Stimulated activated CD8-positive, alpha-beta memory T cell treated with anti-CD3 and anti-CD28 coated beads, Interleukin-12 subunit alpha, Interleukin-12 subunit beta, amount 100 ng/mL, for 24 hours (primary cell): ENCODE measurements around the gene FRMPD2.
"Not testable (repeated sequence)": the region's sequence is repeated elsewhere in the genome, so short reads cannot be mapped to it uniquely, and the experiment has no call there.

Experiments
- DNase-seq: peaks from one replicate; pipeline ENCODE4 v3.0.0-alpha.2; 2020; ENCODE audit errors: extremely low read depth

FRMPD2 gene

DNA sequence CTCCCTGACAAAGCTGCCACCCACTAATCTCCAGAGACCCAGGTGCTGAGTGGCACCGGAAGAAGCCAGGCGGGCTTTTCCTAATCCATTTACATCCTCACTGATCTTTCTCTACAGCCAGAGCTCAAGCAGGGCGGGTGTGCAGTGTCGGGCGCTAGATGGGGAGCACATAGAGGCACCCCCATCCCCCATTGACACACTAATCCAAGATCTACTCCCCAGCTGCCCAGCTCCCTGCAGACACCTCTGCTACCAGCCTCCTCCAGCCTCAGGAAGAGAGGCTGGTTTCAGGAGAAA is 22.2 kb downstream of the FRMPD2 start:
- no peak for DNase-seq

DNA sequence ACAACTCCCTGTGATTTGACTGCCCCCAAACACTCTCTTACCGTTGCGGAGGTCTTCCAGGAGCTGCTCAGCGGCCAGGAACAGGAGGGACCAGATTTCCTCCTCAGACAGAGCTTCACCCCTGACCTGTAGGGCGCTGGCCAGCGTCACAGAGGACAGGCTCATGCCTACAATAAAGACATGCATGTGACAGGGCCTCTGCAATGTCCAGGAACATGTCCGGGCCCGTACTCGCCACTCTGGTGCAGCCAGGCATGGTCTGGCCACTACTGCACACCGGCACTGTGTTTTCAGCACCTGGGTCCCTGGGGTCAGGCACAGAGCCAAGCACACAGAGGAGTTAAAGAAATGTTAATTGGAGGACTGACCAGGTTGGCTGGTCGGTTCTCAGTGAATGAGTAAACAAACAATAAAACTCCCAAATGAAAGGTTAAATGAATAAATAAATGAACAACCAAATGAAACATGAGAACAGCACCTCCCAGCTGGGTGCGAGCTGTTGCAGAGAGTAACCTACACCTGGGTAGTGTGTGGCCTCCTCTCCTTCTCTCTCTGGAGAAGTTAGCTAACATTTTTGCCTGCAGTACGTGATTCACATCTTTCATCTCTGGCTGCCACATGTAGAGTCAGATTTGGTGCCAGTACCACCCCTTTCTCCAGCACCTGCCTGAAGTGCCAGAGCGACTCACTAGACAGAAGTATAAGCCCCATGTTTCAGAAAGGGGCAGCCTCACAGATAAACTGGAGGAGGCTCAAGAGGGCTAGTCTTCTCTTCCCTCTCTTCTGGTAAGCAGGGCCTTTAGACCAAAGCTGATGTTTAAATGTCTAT is 22.8 kb downstream of the FRMPD2 start:
- DNase-seq = no peak

DNA sequence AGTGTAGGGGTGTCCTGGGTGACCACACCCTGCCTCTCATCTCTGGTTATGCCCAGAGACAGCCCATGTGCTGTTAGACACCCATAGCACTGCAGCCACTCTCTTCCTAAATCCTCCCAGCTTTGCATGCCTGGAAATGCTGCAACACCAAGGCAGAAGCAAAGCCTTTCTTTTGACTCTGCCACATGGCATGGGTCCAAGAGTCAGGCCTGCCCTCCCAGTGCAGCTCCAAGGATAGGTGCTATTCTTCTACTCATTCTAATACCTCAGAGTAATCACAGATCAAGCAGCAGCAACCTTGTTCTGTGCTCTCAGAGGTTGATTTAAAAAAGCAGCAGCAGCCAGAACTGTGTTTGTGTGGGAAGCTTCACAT is 23.4 kb downstream of the FRMPD2 start:
- DNase-seq = no peak

DNA sequence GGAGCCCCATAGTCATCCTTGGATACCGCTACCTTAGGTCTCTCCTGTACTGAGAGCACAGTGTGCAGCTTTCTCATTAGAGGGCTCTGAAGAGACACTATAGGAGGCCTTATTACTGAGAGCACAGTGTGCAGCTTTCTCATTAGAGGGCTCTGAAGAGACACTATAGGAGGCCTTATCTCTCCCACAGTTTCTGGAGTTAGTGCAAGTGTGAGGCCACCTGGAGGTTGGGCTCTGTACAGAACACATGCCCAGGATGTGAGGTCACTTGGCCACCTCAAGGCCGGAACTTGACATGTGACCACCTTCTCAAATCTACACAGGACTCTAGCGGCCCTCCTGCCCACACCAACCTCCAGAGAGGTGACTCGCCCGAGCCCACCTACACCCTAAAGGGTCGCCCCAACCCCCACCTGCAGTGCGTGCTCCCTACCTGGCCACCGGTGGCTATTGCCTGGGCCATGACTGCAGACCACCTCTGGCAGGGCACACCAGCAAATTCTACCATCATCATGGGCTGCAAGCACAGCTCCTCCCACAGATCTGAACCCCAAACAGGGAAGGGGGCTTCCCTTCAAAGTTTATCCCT is 24.6 kb downstream of the FRMPD2 start:
- DNase-seq = no peak

DNA sequence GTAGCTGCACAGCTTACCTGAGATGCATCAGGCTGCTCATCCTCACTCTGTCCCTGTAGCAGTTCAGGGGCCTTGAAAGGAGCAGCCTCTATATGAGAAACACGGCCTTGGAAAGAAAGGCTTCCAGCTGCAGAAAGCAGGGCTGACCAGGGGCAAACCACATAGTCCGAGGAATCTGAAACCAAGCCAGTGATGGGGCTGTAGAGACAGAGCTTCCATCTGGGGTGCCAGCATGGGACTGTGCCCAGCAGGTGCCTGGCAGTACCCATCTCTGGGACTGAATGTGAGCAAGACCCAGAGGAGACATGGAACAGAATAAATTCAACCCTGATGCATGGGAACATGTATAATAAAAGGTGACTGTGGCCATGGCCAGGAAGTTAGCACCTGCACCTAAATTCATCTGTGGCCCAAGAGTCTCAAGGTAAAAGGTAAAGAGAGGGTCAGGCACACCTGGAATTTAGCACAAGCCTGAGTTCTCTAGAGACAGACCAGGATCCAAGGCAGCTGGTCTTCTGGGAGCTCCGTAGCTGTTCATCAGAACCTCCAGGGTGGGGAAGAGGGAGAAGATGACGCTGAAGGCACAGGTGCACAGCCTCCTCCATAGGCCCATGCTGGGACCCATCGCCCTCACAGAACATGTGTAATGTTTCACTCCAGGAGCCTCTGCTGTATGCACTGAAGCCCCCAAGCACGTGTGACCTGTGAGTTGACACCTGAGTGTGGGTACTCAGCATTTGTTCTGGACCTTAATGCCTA is 25.3 kb downstream of the FRMPD2 start:
- DNase-seq = no peak

DNA sequence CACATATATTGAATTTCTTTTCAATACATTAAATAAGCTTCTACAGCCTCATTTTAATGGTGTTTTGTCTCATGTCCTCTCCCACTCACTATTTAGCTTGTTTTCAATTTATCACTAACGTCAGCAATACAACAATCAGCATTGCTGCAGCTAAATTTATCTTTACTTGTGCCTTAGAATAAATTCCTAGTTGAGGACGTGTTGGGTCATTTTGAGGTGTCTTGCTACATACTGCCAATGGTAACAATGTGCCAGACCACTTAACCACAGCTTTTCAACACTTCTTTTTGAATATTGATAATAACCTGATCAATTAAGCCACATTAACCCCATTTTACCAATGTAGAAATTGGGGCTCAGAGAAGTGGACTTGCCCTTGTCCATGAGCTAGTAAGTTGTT is 26.0 kb downstream of the FRMPD2 start:
- no peak for DNase-seq

DNA sequence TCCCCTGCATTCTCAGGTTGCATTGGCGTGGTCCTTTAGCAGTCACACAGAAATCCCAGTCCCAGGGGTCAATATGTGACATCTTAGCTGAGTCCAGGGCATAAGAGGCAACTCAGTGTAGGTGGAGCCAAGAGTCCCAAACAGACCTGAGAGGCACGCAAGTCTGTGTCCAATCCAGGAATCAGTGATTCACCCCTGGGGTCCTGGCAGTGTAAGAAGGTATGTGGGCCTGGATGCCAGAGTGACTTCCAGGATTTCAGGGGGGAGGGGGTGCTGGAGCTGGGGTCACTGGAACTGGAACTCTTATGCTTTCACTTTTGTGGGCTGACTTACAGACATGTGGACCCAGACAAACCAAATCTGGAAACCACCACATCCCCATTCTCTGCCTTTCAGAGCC is 26.8 kb downstream of the FRMPD2 start:
- no peak for DNase-seq

DNA sequence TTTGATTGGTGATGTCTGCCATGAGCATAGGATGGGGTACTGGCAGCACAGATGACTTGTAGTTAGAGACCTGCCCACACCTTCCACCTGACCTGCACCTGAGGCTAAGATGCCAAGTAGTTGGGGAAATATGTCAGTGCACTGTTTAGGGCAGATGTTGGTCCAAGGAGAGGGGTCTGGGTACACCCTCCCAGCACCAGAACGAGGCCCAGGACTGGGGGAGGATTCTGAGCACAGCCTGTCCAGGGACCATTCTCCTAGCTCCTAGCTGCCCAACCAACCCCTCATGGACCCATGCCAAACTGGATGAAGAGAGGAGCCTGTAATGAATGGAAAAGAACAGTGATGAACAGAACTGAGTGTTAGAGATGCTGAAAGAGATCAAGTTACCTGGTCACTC is 28.0 kb downstream of the FRMPD2 start:
- DNase-seq = no peak

DNA sequence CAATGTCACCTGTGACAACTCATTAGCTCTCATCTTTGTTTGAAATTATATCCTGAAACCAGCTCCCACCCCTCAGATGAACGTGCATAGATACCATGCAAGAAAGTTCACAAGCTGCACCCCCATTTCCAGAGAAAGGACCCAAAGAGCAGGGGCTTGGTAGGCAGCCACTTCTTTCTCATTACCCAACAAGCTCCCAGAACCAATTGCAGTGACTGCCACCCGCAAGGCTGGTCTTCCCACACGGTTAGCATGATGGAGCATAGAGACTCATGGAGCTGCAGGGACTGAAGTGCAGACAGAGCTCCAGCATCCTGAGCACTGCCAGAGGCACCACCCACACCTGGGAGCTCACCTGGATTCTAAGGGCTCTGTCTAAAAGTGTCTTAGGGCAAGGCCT is 28.5 kb downstream of the FRMPD2 start:
- no peak for DNase-seq

DNA sequence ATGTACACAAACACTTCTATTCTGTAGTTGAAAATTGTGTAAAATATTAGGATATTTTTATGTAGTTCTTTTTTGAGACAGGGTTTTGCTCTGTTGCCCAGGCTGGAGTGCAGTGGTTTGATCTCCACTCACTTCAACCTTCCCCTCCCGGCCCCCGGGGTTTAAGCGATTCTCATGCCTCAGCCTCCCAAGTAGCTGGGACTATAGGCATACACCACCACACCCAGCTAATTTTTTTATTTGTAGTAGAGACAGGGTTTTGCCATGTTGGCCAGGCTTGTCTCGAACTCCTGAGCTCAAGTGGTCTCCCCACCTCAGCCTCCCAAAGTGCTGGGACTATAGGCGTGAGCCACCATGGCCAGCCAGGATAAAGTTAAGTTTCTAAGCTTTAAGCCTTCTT is 30.6 kb downstream of the FRMPD2 start:
- DNase-seq = not testable (repeated sequence)

DNA sequence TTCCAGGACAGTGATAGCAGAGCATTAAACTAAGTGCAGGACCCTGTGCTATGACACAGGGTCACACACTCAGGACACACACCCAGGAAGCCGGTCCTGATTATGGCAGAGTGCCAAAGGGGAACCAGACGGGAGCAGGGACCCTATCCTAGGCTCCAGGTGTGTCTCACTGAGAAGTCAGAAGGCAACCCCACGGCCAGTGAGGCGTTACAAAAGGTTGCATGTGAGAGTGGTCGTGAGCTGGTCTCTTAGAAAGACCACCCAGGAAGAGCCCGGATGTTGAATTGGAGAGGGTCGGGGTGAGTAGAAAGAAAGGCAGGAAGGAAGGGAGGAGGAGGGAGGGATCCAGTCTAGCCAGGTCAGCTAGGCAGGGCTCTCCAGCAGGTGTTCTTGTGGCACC is 31.0 kb downstream of the FRMPD2 start:
- no peak for DNase-seq

DNA sequence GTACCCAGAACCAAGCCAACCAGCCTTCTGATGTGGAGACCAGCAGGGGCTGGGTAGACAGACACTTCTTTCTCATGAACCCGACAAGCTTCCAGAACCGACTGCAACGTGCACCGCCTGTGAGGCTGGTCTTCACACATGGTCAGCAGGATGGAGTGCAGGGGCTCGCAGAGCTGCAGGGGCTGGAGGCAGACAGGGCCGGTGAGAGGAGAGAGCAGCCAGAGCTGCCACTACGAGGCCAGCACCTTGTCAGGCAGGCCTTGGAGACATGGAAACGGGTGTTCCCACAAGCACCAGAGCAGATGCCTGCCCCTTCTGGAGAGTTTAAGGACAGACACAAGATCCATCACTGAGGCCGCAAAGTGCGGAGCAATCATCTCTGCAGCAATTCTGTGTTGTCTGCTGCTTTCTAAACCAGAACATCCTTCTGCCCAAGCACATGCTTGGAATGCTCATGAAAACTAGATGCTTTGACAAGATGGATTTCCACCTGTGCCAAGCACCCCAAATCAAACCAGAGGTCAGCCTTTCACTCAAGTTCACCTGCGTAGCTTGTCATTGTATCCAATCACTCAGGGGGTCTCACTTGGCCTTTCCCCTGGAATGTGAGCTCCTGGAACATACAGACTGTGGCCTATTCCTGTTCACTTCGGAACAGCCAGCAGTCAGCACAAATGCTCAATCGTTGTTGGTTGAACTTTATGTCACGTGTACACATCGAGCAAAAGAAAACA is 32.2 kb downstream of the FRMPD2 start:
- DNase-seq = no peak

DNA sequence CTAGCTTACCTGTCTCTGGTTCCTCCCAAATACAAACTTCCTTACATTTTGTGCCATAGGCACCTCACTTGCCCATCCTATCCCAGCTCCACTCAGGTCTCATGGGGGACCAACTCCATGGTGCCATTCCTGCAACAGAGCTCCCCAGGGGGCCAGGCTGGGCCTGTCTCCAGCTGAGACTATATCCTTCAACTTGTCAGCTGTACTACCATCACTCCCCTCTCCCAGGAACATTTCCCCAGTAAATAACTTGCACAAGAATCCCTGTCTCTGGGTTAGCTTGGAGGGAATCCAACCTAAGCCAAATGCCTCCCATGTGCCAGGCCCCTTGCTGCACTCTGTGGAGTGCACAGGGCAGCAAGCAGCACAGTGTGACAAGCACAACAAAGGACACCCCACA is 33.2 kb downstream of the FRMPD2 start:
- no peak for DNase-seq

DNA sequence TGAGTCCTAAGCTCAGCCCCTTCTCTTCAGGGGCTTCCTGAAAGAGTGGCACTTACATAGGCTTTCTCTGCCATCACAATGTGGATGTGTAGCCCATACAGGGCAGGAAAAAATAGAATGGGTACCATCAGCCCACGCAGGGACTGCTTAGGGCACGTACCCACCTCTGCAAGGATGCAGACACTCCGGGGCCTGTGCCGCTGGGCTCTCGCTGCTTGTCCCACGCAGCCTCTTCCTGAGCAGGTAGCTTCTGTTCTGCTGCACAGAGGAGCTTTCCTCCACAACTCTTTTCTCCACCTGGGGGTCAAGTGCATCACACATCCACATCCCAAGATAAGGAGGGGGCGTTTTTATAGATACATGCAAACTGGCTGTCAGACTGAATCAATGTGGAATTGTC is 34.3 kb downstream of the FRMPD2 start:
- DNase-seq = no peak

DNA sequence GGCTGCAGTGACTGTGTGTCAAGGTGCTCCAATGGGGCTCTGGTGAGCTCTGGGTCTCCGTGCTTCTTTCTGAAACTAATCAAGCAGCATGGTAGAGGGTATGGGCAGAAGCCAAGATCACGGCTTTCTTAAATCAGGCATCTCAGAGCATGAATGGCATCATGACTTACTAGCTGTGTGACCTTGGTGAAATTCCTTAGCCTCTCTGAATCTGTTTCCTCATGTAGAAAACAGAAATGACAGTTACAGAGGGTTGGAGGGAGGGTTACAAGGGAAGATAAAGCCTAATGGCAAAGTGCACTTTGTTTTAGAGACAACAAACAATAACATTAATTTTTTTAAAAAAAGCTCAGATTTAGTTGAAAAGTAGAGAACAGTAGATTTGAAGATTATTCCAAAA is 34.9 kb downstream of the FRMPD2 start:
- no peak for DNase-seq

DNA sequence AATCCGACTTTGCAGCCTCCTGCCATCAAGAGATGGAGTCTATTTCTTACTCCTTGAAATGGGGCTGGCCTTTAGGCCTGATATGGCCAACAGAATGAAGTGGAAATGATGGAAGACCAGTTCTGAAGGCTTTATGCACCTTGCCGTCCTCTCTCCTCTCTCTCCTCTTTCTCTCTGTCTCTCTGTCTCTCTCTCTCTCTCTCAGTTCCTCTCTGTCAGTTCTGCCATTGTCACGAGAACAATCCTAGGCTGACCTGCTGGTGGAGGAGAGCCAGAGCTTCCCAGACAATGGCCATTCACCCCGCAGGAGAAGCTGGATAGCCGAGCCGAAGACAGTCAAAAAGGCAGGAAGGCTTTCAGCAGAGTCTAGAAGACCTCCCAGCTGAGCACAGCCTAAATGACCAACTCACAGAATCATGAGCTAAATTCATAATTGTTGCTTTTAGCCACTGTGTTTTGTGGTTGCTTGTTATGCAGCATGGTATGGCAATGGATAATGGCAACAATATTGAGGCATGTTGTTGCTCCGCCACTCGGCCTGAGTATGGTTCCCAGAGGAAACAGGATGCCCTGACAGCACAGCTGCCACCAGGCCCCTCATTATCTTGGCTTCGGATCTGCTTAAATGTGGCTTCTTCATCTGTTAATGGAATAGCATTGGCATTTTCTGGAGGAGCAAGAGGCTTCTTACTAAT is 35.5 kb downstream of the FRMPD2 start:
- DNase-seq = no peak

DNA sequence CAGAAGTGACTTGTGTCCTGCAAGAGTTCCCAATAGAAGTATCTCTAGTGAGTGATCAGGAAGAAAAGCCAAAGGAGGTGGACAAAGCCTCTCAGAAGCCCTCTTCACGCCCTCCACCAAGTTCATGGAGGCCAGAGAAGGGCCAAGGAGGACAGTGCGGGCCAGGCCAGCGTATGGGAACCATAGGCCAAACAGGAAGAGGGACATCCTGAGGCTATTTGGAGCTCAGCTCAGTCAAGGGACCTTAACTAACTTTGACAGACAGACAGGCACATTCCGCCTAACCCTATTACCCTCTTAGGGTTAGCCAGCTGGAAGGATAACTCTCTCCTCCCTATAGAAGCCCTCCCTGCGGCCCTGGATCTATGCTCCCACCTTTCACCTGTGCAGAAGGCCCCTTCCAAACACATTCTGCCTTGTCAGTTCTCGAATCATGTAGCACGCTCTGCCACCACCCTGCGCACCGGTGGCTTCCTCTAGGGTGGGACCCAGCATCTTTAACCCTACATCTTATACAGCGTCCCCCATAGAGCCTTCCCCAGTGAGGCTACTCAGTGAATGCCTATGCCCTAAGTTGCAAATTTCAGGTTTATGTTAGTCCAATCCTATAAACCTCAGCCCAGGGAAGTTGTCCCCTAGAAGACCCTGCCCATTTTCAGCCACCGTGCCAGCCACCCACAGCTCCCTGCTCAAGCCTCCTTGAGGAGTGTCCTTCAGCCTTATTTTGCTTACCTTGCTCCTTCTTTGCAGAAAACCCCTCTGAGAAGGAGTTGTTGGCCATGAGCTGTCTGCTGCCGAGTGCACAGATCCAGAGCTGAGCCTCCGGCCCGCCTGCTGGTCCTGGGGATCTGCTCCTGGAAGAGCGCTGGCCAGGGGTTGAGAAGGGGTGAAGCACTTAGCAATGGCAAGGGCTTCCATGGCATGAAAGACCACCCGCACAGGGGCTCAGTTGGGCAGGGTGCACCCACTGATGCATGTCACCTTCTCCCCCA is 36.9 kb downstream of the FRMPD2 start:
- no peak for DNase-seq

DNA sequence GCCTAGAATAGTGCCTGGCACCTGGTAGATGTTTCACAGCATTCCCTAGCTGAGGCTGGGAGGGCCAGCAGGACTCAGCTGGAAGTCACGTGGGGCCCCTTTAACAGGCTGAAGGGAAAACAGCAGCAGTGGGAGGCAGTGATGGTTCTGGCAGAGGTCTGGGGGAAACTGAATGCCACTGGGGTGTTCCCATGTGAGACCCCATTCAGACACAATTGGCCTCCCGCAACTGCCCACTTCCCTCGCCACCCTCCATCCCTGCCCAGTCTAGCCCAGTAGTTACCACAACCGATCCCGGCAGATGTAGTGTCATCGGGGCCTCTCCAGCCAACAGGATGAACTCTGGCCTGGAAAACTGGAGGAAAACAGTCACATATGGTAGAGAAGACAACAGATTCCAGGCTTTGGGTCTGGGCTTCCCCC is 38.3 kb downstream of the FRMPD2 start:
- no peak for DNase-seq

DNA sequence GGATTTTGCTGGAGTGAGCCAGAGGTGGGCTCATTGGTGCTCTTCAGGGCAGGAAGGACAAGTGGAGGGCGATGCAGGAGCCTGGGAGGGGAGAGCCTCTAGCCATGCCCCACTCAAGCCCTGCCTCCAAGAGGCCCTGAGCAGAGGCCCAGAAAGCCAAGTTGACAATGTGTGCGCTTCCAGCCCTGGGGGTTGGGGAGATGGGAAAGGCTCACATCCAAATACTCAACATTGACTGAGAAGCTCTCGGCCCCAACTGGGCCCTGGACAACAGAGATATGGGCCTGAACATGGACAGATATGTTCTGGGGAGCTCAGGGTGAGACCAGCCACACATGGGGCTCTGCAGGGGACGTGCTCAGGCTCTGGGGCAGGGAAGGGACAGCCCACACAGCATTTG is 39.0 kb downstream of the FRMPD2 start:
- DNase-seq = no peak

DNA sequence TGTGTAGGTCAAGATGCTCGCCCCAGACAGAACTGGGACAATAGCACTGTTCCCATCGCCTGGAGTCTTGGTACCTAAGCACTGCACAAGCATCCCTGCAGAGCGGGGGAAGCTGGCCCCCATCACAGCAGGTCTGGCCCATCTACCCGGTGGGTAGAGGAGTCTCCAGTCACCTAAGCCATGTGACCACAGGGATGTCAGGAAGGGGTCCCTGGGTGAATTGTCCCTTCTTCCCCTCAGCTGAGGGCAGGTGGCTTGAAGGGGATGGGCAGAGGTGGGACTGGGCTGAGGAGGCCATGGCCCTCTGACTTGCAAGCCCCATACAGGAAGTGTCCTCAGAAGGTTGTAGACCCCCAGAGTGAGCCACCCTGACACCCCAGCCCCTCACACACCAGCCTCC is 39.7 kb downstream of the FRMPD2 start:
- DNase-seq = no peak

DNA sequence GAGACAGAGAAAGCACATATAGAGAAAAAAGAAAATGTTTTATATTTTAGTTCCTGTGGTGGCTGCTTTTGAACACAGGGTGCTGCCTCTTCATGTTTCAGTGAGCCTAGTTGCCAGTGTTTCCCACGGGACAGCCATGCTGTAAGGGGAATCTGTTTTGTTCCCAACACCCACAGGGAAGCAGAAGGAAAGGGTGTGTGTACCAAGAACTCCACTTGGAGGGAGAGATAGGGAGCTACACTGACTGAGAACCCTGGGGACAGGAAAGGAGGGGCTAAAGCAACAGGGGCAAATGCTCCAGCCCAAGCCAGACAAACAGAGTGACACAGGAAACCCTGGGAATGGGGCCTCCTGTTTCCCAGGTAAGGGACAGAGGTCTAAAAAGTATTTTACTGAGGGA is 40.2 kb downstream of the FRMPD2 start:
- DNase-seq = no peak
